NCI-H510A (cell line): ENCODE results near the gene ATP11A.
"Not testable (repeated sequence)": the region's sequence is repeated elsewhere in the genome, so short reads cannot be mapped to it uniquely, and the experiment has no call there.

ENCODE experiments used
- DNase-seq: peaks from one replicate; lab custom pipeline; 2025; lab: John Stamatoyannopoulos, UW

Gene ATP11A

GRCh38 chr13:112670864-112671263 is 19.0 kb upstream of the ATP11A start:
- DNase-seq: no peak

- DNase-seq: no peak
Observed at GRCh38 chr13:112671359-112671758, 18.5 kb upstream of the ATP11A start.

GRCh38 chr13:112672651-112673284 is 17.1 kb upstream of the ATP11A start:
- no peak for DNase-seq

- no peak for DNase-seq
Observed at GRCh38 chr13:112674412-112675365, 15.1 kb upstream of the ATP11A start.

GRCh38 chr13:112675366-112675756 is 14.5 kb upstream of the ATP11A start:
- DNase-seq: no peak

- DNase-seq: not testable (repeated sequence)
Observed at GRCh38 chr13:112677421-112677962, 12.3 kb upstream of the ATP11A start.

- DNase-seq: no peak
Observed at GRCh38 chr13:112679381-112679780, 10.5 kb upstream of the ATP11A start.

GRCh38 chr13:112679932-112680677 is 9.7 kb upstream of the ATP11A start:
- no peak for DNase-seq

- DNase-seq: no peak
Observed at GRCh38 chr13:112680741-112681360, 9.0 kb upstream of the ATP11A start.

- no peak for DNase-seq
Observed at GRCh38 chr13:112683581-112683980, 6.3 kb upstream of the ATP11A start.

- no peak for DNase-seq
Observed at GRCh38 chr13:112684071-112684845, 5.6 kb upstream of the ATP11A start.

GRCh38 chr13:112685189-112685805 is 4.5 kb upstream of the ATP11A start:
- not testable (repeated sequence) for DNase-seq

GRCh38 chr13:112685896-112686295 is 3.9 kb upstream of the ATP11A start:
- no peak for DNase-seq

- DNase-seq: no peak
Observed at GRCh38 chr13:112686364-112686763, 3.5 kb upstream of the ATP11A start.

GRCh38 chr13:112686987-112687386 is 2.9 kb upstream of the ATP11A start:
- DNase-seq: no peak

- no peak for DNase-seq
Observed at GRCh38 chr13:112687836-112688559, 1.8 kb upstream of the ATP11A start.

GRCh38 chr13:112688560-112689302 is 1.1 kb upstream of the ATP11A start:
- no peak for DNase-seq

GRCh38 chr13:112690283-112690929 is 568 bp downstream of the ATP11A start:
- DNase-seq: no peak

GRCh38 chr13:112692104-112692503 is 2.3 kb downstream of the ATP11A start:
- no peak for DNase-seq
